ENCODE results near the gene MAPT.
A peak's percentile ranks its signal among the peaks of the same experiment; 100 is the strongest.

Gene MAPT

GRCh38 chr17:46057366-46057765 is 163.0 kb downstream of the MAPT start:
- no peak overlapping the region for H2BK12ac ChIP-seq (ENCODE audit: low read length in 2 of 2)
- H3K9me3 ChIP-seq (ENCODE audit: control insufficient read depth, low read length): no peaks in the 10 kb centered on the region
- H4K8ac ChIP-seq (ENCODE audit: low read length): no peak overlapping the region
- H3K4me1 ChIP-seq (ENCODE audit: control insufficient read depth, insufficient read depth, low read depth, low read length): peaks cover 4% of the 10 kb centered on the region
- no peak overlapping the region for H3K18ac ChIP-seq (ENCODE audit: low read depth in 1 of 2, low read length in 2 of 2)
- no peak overlapping the region for H3K4me2 ChIP-seq (ENCODE audit: low read length, poor library complexity, severe bottlenecking)
- no peak overlapping the region for H2BK120ac ChIP-seq (ENCODE audit: low read depth, low read length)
- H2BK15ac ChIP-seq (ENCODE audit: low read depth, poor library complexity, severe bottlenecking): no peak overlapping the region
- H3K14ac ChIP-seq (ENCODE audit: low read length in 2 of 2): no peak overlapping the region
- peaks cover 10% of the 10 kb centered on the region for H3K79me1 ChIP-seq (replicated peaks; ENCODE audit: low read length, poor library complexity, severe bottlenecking)
- H2AK5ac ChIP-seq (ENCODE audit: low read length, severe bottlenecking): no peak overlapping the region
- peaks cover 8 to 25% of the 10 kb centered on the region in 2 experiments for H3K36me3 ChIP-seq (ENCODE audit: control insufficient read depth in 1 of 2, insufficient read depth in 2 of 2, low read depth in 1 of 2, low read length in 2 of 2)
- no peak overlapping the region for H3K9ac ChIP-seq (ENCODE audit: low read length)
- H3K4ac ChIP-seq (ENCODE audit: low read depth in 1 of 2, low read length in 2 of 2): no peak overlapping the region
- H2BK5ac ChIP-seq (ENCODE audit: low read depth, low read length, poor library complexity, severe bottlenecking): no peak overlapping the region
- no peak overlapping the region for H3K23ac ChIP-seq (ENCODE audit: low read length in 2 of 2)
- DNase-seq: no peak
- no peak overlapping the region for H2AFZ ChIP-seq (ENCODE audit: low read depth, low read length)
- H3K27me3 ChIP-seq (ENCODE audit: control insufficient read depth in 1 of 2, insufficient read depth in 1 of 2, low read length in 2 of 2): no peaks in the 10 kb centered on the region
- H3K4me3 ChIP-seq (ENCODE audit: insufficient read depth in 1 of 2, low read depth in 1 of 2, low read length in 2 of 2): no peak overlapping the region
- H4K91ac ChIP-seq (ENCODE audit: low read length): no peak overlapping the region
- 88% methylated on average over 4 of the region's 4 CpGs for WGBS
- no peak overlapping the region for H3K27ac ChIP-seq (ENCODE audit: low read length, poor library complexity, severe bottlenecking)

DNA sequence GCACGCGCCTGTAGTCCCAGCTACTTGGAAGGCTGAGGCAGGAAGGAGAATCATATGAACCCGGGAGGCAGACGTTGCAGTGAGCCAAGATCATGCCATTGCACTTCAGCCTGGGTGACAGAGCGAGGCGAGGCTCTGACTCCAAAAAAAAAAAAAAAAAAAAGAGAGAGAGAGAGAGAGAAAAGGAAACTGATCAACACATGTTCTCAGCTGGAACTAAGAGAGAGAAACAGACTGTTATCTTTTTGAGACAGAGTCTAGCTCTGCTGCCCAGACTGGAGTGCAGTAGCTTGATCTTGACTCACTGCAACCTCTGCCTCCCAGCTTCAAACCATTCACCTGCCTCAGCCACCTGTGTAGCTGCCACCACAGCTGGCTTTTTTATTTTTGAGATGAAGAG is 165.1 kb downstream of the MAPT start:
- Histone ChIP-seq H2BK15ac (ENCODE audit: low read depth, poor library complexity, severe bottlenecking) (no peak overlapping the region), H2AFZ (ENCODE audit: low read depth, low read length) (no peak overlapping the region), H2AK5ac (ENCODE audit: low read length, severe bottlenecking) (no peak overlapping the region), H4K91ac (ENCODE audit: low read length) (no peak overlapping the region), H3K27ac (ENCODE audit: low read length, poor library complexity, severe bottlenecking) (peak overlapping the region; percentile 64), H3K4me2 (ENCODE audit: low read length, poor library complexity, severe bottlenecking) (no peak overlapping the region), H3K4me3 (ENCODE audit: insufficient read depth in 1 of 2, low read depth in 1 of 2, low read length in 2 of 2) (no peak overlapping the region), H2BK5ac (ENCODE audit: low read depth, low read length, poor library complexity, severe bottlenecking) (no peak overlapping the region), H3K9ac (ENCODE audit: low read length) (no peak overlapping the region), H2BK120ac (ENCODE audit: low read depth, low read length) (no peak overlapping the region), H3K9me3 (ENCODE audit: control insufficient read depth, low read length) (no peaks in the 10 kb centered on the region), H2BK12ac (ENCODE audit: low read length in 2 of 2) (no peak overlapping the region), H3K27me3 (ENCODE audit: control insufficient read depth in 1 of 2, insufficient read depth in 1 of 2, low read length in 2 of 2) (no peaks in the 10 kb centered on the region), H4K8ac (ENCODE audit: low read length) (no peak overlapping the region), H3K4ac (ENCODE audit: low read depth in 1 of 2, low read length in 2 of 2) (no peak overlapping the region), H3K18ac (ENCODE audit: low read depth in 1 of 2, low read length in 2 of 2) (no peak overlapping the region), H3K23ac (ENCODE audit: low read length in 2 of 2) (no peak overlapping the region), H3K36me3 (ENCODE audit: control insufficient read depth in 1 of 2, insufficient read depth in 2 of 2, low read depth in 1 of 2, low read length in 2 of 2) (peaks cover 7 to 35% of the 10 kb centered on the region in 2 experiments), H3K79me1 (replicated peaks; ENCODE audit: low read length, poor library complexity, severe bottlenecking) (peaks cover 11% of the 10 kb centered on the region), H3K4me1 (ENCODE audit: control insufficient read depth, insufficient read depth, low read depth, low read length) (peaks cover 5% of the 10 kb centered on the region), H3K14ac (ENCODE audit: low read length in 2 of 2) (no peak overlapping the region)
- no peak for DNase-seq
- 98% methylated on average over 6 of the region's 6 CpGs for WGBS

DNA sequence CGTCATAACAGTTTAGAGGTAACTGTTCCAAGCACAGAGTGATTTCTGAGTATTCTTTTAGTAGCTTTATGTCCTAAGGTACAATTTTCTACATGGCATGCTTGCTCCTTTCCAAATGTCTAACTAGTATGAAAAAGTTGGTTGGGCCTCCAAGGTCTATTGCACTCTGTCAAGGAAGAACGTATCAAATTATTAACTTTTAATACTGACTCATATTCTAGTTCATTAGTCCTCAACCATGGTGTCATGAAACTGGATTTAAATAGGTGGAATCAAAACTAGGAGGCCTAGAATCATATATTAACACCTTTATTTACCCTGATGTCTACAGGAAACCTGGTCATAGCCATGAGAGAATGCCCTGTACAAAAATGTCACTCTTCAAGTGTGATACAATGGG is 166.1 kb downstream of the MAPT start:
- Histone ChIP-seq H4K8ac (ENCODE audit: low read length) (no peak overlapping the region), H3K4me3 (ENCODE audit: insufficient read depth in 1 of 2, low read depth in 1 of 2, low read length in 2 of 2) (no peak overlapping the region), H4K91ac (ENCODE audit: low read length) (no peak overlapping the region), H3K23ac (ENCODE audit: low read length in 2 of 2) (no peak overlapping the region), H2AK5ac (ENCODE audit: low read length, severe bottlenecking) (no peak overlapping the region), H3K9me3 (ENCODE audit: control insufficient read depth, low read length) (no peaks in the 10 kb centered on the region), H3K9ac (ENCODE audit: low read length) (no peak overlapping the region), H3K79me1 (replicated peaks; ENCODE audit: low read length, poor library complexity, severe bottlenecking) (peaks cover 11% of the 10 kb centered on the region), H3K18ac (ENCODE audit: low read depth in 1 of 2, low read length in 2 of 2) (no peak overlapping the region), H2BK15ac (ENCODE audit: low read depth, poor library complexity, severe bottlenecking) (no peak overlapping the region), H2AFZ (ENCODE audit: low read depth, low read length) (no peak overlapping the region), H3K4me1 (ENCODE audit: control insufficient read depth, insufficient read depth, low read depth, low read length) (peaks cover 5% of the 10 kb centered on the region), H2BK12ac (ENCODE audit: low read length in 2 of 2) (no peak overlapping the region), H3K4me2 (ENCODE audit: low read length, poor library complexity, severe bottlenecking) (no peak overlapping the region), H3K4ac (ENCODE audit: low read depth in 1 of 2, low read length in 2 of 2) (no peak overlapping the region), H2BK120ac (ENCODE audit: low read depth, low read length) (no peak overlapping the region), H3K14ac (ENCODE audit: low read length in 2 of 2) (no peak overlapping the region), H3K27me3 (ENCODE audit: control insufficient read depth in 1 of 2, insufficient read depth in 1 of 2, low read length in 2 of 2) (no peaks in the 10 kb centered on the region), H2BK5ac (ENCODE audit: low read depth, low read length, poor library complexity, severe bottlenecking) (no peak overlapping the region), H3K36me3 (ENCODE audit: control insufficient read depth in 1 of 2, insufficient read depth in 2 of 2, low read depth in 1 of 2, low read length in 2 of 2) (peaks cover 9 to 40% of the 10 kb centered on the region in 2 experiments), H3K27ac (ENCODE audit: low read length, poor library complexity, severe bottlenecking) (peak overlapping the region; percentile 84)
- WGBS: no CpG with 5 or more reads among the region's 2 CpGs
- DNase-seq: no peak

- Histone ChIP-seq H3K4ac (ENCODE audit: low read depth in 1 of 2, low read length in 2 of 2) (no peak overlapping the region), H3K4me2 (ENCODE audit: low read length, poor library complexity, severe bottlenecking) (no peak overlapping the region), H2AK5ac (ENCODE audit: low read length, severe bottlenecking) (no peak overlapping the region), H2BK15ac (ENCODE audit: low read depth, poor library complexity, severe bottlenecking) (no peak overlapping the region), H3K4me3 (ENCODE audit: insufficient read depth in 1 of 2, low read depth in 1 of 2, low read length in 2 of 2) (no peak overlapping the region), H3K18ac (ENCODE audit: low read depth in 1 of 2, low read length in 2 of 2) (no peak overlapping the region), H2BK5ac (ENCODE audit: low read depth, low read length, poor library complexity, severe bottlenecking) (no peak overlapping the region), H3K79me1 (replicated peaks; ENCODE audit: low read length, poor library complexity, severe bottlenecking) (peaks cover 15% of the 10 kb centered on the region), H3K27ac (ENCODE audit: low read length, poor library complexity, severe bottlenecking) (no peak overlapping the region), H2BK12ac (ENCODE audit: low read length in 2 of 2) (no peak overlapping the region), H3K23ac (ENCODE audit: low read length in 2 of 2) (no peak overlapping the region), H4K91ac (ENCODE audit: low read length) (no peak overlapping the region), H4K8ac (ENCODE audit: low read length) (no peak overlapping the region), H3K4me1 (ENCODE audit: control insufficient read depth, insufficient read depth, low read depth, low read length) (peaks cover 5% of the 10 kb centered on the region), H3K36me3 (ENCODE audit: control insufficient read depth in 1 of 2, insufficient read depth in 2 of 2, low read depth in 1 of 2, low read length in 2 of 2) (peaks cover 15 to 49% of the 10 kb centered on the region in 2 experiments), H3K27me3 (ENCODE audit: control insufficient read depth in 1 of 2, insufficient read depth in 1 of 2, low read length in 2 of 2) (no peaks in the 10 kb centered on the region), H3K14ac (ENCODE audit: low read length in 2 of 2) (no peak overlapping the region), H2AFZ (ENCODE audit: low read depth, low read length) (no peak overlapping the region), H2BK120ac (ENCODE audit: low read depth, low read length) (no peak overlapping the region), H3K9me3 (ENCODE audit: control insufficient read depth, low read length) (no peaks in the 10 kb centered on the region), H3K9ac (ENCODE audit: low read length) (no peak overlapping the region)
- WGBS: 99% methylated on average over 4 of the region's 5 CpGs
- DNase-seq: peak; percentile 33
Measured at GRCh38 chr17:46061435-46061834, 167.1 kb downstream of the MAPT start.
